Stomach (tissue), 4 donors: Measurements from ENCODE around the gene ZPBP2.

Experiments
- EP300 ChIP-seq: sonication (generic); formaldehyde crosslinking; IDR thresholded peaks from one replicate; pipeline ENCODE4 v1.6.1; 2017; ENCODE audit warnings: antibody characterized with exemption
- POLR2AphosphoS5 ChIP-seq, 3 donors: sonication (generic); formaldehyde crosslinking; IDR thresholded peaks; one replicate each; pipeline ENCODE4 v1.6.1; 2016; ENCODE audit warnings: antibody characterized with exemption in 3 of 3
- TF ChIP-seq, protein P1 (sequence below), 7 experiments: fragments of 450-650 bp in 4 of 7; fragments of 200-600 bp in 3 of 7; sonication (generic) in 3 of 7; IDR thresholded peaks; one replicate each; pipeline ENCODE4 v1.5.1; 2016 to 2019; ENCODE audit warnings: antibody characterized with exemption in 7 of 7, control low read depth in 2 of 7, mild to moderate bottlenecking in 1 of 7

DNA sequence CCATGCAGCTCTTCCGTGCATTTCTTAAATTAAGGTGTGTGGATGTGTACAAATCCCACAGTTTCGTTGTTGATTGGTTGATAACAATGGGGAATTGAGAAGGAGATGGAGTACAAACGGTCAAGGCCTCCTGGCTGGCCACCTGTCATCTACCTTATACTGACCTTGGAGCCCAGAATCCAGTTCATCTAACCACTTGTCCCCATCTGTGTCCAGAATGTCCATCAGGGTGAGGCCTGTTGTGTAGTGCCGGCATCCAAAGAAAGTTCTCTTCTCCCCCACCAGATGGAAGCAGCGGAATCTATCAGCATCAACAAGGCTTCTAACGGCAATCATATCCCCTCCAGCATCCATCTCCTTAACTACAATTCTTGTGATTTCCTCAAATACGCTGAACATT is 48.9 kb downstream of the ZPBP2 start:
- TF ChIP-seq, protein P1, sequence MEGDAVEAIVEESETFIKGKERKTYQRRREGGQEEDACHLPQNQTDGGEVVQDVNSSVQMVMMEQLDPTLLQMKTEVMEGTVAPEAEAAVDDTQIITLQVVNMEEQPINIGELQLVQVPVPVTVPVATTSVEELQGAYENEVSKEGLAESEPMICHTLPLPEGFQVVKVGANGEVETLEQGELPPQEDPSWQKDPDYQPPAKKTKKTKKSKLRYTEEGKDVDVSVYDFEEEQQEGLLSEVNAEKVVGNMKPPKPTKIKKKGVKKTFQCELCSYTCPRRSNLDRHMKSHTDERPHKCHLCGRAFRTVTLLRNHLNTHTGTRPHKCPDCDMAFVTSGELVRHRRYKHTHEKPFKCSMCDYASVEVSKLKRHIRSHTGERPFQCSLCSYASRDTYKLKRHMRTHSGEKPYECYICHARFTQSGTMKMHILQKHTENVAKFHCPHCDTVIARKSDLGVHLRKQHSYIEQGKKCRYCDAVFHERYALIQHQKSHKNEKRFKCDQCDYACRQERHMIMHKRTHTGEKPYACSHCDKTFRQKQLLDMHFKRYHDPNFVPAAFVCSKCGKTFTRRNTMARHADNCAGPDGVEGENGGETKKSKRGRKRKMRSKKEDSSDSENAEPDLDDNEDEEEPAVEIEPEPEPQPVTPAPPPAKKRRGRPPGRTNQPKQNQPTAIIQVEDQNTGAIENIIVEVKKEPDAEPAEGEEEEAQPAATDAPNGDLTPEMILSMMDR (IDR thresholded peaks at IDR 0.05): no peak
- TF ChIP-seq POLR2AphosphoS5 (IDR thresholded peaks at IDR 0.05) (no peak), EP300 (no peak)
